Measurements from ENCODE around the gene SETD1A.
A peak's percentile ranks its signal among the peaks of the same experiment; 100 is the strongest.
"Not testable (repeated sequence)": the region's sequence is repeated elsewhere in the genome, so short reads cannot be mapped to it uniquely, and the experiment has no call there.

SETD1A gene

DNA sequence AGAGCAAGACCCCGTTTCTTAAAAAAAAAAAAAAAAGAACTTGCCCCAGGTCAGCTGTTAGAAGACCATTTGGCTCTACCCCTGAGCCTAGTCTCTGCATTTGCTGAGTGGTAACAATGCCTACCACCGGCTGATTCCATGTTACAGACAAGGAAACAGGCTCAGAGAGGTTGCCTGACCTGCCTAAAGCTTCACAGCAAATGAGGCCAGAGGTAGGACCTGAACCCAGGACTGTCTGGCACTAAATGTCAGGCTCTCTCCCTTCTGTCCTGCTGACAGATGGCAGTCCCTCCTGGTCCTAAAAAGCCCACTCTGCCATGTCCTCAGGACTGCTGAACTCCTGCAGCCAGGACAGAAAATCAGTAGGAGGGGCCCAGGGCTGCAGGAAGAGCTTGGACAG lies 47.1 kb downstream of the SETD1A start:
- Mint-ChIP-seq H3K27ac (no peak overlapping the region), H3K27me3 (no peaks in the 10 kb centered on the region), H3K4me3 (no peak overlapping the region), H3K4me1 (ENCODE audit: low read depth) (peaks cover under 1% of the 10 kb centered on the region), H3K36me3 (no peaks in the 10 kb centered on the region), H3K9me3 (ENCODE audit: low read depth) (no peaks in the 10 kb centered on the region)

DNA sequence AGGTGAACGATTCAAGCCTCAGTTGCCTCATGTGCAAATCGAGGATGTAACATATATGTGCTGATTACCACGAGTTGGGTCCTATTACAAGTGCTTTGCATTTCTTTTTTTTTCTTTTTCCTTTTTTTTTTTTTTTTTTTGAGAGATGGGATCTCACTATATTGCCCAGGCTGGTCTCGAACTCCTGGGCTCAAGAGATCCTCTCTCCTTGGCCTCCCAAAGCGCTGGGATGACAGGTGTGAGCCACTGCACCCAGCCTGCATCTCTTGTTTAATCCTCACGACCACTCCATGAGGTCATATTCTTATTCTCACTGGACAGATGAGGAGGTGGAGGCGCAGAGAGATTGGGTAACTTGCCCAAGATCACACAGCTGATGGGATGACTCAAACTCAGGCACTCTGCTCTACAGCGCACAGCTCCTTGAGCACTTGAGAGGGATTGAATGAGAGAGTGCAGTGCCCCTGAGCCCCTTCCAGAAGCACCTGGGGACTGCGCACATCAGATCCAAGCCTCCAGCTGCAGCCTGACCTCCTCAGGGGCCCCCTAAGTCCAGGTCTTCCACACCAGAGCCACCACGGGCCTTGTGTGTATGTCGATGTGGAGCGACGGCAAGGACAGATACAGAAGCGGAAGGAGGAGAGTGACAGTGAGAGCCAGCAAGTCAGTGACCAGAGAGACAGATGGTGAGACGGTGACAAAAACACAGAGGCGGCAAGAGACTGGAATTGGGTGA lies 48.0 kb downstream of the SETD1A start:
- H3K4me3 Mint-ChIP-seq: no peak overlapping the region
- no peaks in the 10 kb centered on the region for H3K36me3 Mint-ChIP-seq
- peaks cover 5% of the 10 kb centered on the region for H3K4me1 Mint-ChIP-seq (ENCODE audit: low read depth)
- no peak overlapping the region for H3K27ac Mint-ChIP-seq
- no peaks in the 10 kb centered on the region for H3K9me3 Mint-ChIP-seq (ENCODE audit: low read depth)
- no peaks in the 10 kb centered on the region for H3K27me3 Mint-ChIP-seq

DNA sequence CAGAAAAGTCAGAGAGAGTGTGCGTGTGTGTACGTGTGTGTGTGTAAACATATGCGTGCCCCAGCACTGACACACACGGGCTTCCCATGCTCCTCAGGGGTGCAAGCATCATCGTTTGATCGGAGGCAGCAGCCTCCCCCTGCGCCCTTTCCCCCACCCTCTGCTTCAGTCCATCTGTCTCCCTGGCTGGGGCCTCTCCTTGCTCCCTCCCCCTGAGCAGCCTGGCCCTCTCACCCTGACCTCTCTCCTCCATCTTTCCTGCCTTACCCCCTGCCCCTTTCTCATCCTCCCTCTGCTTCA lies 48.5 kb downstream of the SETD1A start:
- H3K9me3 Mint-ChIP-seq (ENCODE audit: low read depth): no peaks in the 10 kb centered on the region
- H3K4me1 Mint-ChIP-seq (ENCODE audit: low read depth): peaks cover 8% of the 10 kb centered on the region
- H3K27ac Mint-ChIP-seq: no peak overlapping the region
- no peaks in the 10 kb centered on the region for H3K27me3 Mint-ChIP-seq
- no peak overlapping the region for H3K4me3 Mint-ChIP-seq
- no peaks in the 10 kb centered on the region for H3K36me3 Mint-ChIP-seq

DNA sequence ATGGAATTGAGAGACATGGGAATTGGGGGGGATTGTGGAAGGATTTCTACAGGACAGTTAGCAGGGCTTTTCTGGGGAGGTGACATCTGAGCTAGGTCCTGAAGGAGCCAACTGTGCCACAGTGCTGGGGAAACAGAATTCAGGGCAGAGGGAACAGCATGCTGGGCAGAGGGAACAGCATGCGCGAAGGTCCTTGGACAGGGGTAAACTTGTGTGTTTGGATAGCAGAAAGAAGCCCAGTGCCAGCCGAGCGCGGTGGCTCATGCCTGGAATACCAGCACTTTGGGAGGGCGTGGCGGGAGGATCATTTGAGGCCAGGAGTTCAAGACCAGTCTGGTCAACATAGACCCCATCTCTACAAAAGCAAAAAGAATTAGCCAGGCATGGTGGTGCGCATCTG lies 49.0 kb downstream of the SETD1A start:
- no peak overlapping the region for H3K4me3 Mint-ChIP-seq
- peaks cover 12% of the 10 kb centered on the region for H3K4me1 Mint-ChIP-seq (ENCODE audit: low read depth)
- H3K9me3 Mint-ChIP-seq (ENCODE audit: low read depth): no peaks in the 10 kb centered on the region
- no peak overlapping the region for H3K27ac Mint-ChIP-seq
- no peaks in the 10 kb centered on the region for H3K36me3 Mint-ChIP-seq
- no peaks in the 10 kb centered on the region for H3K27me3 Mint-ChIP-seq

DNA sequence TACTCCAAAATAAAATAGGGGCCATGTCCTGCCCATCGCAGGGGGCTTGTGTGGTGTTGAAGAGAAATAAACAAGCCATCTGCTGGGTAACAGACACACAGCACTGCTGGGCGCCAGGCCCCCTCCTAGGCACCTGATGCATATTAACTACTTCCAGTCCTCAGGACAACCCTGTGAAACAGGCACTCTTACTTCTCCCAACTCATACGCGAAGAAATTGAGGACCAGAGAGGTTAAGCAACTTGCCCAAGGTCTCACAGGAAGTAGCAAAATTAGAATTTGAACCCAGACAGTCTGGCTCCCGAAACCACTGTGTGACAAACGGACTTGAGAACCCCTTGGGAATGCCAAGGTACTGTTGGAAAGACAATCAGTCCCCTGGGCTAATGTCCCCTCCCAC lies 50.1 kb downstream of the SETD1A start:
- no peak overlapping the region for H3K4me3 Mint-ChIP-seq
- no peak overlapping the region for H3K27ac Mint-ChIP-seq
- no peaks in the 10 kb centered on the region for H3K27me3 Mint-ChIP-seq
- no peaks in the 10 kb centered on the region for H3K9me3 Mint-ChIP-seq (ENCODE audit: low read depth)
- H3K4me1 Mint-ChIP-seq (ENCODE audit: low read depth): peaks cover 12% of the 10 kb centered on the region
- no peaks in the 10 kb centered on the region for H3K36me3 Mint-ChIP-seq

DNA sequence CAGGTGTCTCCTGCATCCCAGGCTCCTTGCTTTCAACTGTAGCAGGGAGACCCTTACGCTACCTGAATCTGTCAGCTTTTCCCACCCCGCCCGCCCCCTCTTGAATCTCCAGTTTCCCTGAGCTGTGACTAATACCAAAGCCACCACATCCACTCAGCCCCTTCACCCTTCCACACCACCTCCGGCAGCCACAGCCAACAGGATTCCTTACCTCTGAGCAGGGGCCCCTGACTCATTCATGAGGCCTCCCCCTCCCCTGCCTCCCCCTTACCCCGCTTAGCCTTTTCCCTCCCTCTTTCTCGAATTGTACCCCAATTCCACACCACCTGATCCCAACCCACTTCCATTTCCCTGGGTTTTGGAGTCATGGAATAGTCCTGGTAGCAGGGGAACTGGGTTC lies 50.6 kb downstream of the SETD1A start:
- Mint-ChIP-seq H3K4me3 (no peak overlapping the region), H3K27me3 (no peaks in the 10 kb centered on the region), H3K9me3 (ENCODE audit: low read depth) (no peaks in the 10 kb centered on the region), H3K27ac (no peak overlapping the region), H3K36me3 (no peaks in the 10 kb centered on the region), H3K4me1 (ENCODE audit: low read depth) (peaks cover 12% of the 10 kb centered on the region)

DNA sequence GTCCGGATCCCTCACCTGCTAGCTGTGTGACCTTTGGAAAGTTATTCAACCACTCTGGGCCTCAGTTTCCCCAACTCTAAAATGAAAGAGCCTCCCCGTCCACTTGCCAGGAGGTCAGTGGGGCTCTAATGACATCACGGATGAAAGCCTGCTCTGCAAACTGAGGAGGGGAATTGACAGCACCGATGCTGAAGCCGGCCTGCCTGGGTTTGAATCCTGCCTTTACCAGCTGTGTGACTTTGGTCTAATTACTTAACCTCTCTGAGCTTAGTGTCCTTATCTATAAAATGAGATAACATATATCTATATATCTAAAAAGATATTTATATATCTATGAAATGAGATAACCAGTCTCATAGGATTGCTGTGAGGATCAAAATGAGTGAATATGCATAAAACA lies 51.0 kb downstream of the SETD1A start:
- Mint-ChIP-seq H3K4me1 (ENCODE audit: low read depth) (peaks cover 12% of the 10 kb centered on the region), H3K27me3 (no peaks in the 10 kb centered on the region), H3K9me3 (ENCODE audit: low read depth) (no peaks in the 10 kb centered on the region), H3K27ac (no peak overlapping the region), H3K36me3 (no peaks in the 10 kb centered on the region), H3K4me3 (no peak overlapping the region)

DNA sequence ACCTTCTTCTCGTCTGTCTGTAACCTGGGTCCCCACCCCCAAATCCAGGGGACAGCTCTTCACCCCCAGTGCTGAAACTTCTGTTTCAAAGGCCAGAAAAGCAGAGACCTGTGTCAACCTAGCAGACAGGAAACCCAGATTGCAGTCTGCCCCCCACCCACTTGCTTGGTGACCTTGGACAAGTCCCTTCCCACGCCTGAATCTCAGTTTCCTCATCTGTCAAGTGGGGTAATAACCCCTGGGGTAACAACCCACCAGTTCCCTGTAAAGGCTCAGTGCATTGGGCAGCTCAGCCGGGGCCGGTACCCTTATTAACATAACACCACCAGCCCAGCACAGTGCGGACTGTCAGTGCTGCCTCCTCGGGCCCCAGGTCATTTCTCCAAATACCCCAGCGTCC lies 51.6 kb downstream of the SETD1A start:
- H3K36me3 Mint-ChIP-seq: no peaks in the 10 kb centered on the region
- no peak overlapping the region for H3K27ac Mint-ChIP-seq
- H3K4me1 Mint-ChIP-seq (ENCODE audit: low read depth): peaks cover 12% of the 10 kb centered on the region
- peaks cover 1% of the 10 kb centered on the region for H3K27me3 Mint-ChIP-seq
- no peak overlapping the region for H3K4me3 Mint-ChIP-seq
- no peaks in the 10 kb centered on the region for H3K9me3 Mint-ChIP-seq (ENCODE audit: low read depth)

DNA sequence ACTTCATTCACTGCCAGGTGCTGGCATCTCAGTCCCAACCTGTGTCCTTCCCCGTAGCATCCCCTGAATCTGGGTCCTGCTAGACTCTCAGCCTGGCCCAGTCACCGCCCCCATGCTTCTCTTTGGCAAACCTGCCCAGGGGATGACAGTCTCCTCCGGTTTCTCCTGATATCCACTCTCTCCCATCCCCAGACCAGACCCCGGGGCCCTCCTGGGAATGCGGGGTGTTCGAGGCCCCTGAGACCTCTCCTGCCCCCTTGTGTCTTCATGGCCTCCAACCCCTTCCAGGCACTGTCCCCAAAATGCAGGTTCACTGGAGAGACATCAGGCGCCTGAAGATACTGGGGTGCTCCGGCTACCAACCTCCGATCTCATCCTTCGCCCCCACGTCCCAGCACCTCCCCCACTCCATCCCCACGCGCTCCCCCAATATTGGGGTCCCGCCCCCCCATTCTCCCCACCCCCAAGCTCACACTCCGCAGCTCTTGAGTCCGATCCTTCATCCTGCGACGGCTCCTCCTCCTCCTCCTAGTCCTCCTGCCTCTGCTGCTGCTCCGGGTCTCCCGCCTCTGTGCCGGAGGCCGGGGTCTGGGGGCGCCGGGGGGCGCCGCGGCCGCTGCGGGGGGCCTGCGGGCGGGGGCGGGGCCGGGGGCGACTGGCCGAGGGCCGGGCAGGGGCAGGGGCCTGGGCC lies 52.5 kb downstream of the SETD1A start:
- H3K27ac Mint-ChIP-seq: no peak overlapping the region
- H3K27me3 Mint-ChIP-seq: peaks cover 2% of the 10 kb centered on the region
- no peaks in the 10 kb centered on the region for H3K36me3 Mint-ChIP-seq
- H3K9me3 Mint-ChIP-seq (ENCODE audit: low read depth): no peaks in the 10 kb centered on the region
- H3K4me3 Mint-ChIP-seq: peak overlapping the region; percentile 76
- peaks cover 12% of the 10 kb centered on the region for H3K4me1 Mint-ChIP-seq (ENCODE audit: low read depth)

DNA sequence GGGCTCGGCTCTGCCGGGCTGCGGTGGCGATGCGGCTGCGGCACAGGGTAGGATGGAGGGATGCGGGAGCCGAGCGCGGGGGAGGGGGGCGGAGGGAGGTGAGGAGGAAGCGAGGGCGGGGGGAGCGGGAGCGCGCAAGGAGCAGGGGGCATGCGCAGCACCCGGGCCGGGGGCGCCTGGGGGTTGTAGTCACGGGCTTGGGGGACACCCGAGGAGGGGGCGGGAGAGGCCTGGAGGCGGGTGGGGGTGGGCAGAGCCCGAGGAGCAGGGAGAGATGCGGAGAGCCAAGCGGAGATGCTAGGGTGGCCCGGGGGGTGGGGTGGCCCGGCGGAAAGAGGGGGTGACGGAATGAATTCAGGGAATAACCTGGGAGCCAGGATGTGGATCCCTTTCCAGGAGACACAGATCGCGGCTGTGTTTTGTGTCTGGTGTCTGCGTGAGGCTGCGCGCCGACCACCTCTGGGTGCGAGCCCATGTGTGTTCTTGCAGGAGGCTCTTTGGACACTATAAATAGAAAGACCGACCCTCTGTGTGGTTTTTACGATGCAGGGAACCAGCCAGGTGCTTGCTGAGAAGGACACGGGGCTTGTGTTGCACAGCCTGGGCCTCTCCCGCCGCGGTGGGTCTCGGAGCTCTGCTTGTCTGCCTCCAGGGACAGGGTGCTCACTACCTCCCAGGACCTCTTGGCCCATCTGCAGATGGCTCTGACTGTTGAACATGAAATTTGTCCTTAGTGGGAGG lies 53.2 kb downstream of the SETD1A start, which contains the start of gene STX1B:
STX1B (minus strand) TSS at position 54 of the 741 bp plus-strand sequence. CDS start 242 bp downstream, outside the sequence.
- no peak within 1 kb of the TSS for H3K27ac Mint-ChIP-seq
- H3K4me1 Mint-ChIP-seq (ENCODE audit: low read depth): peaks cover 12% of the 10 kb centered on the region
- no peaks in the 10 kb centered on the region for H3K9me3 Mint-ChIP-seq (ENCODE audit: low read depth)
- peaks cover 5% of the 10 kb centered on the region for H3K27me3 Mint-ChIP-seq
- no peaks in the 10 kb centered on the region for H3K36me3 Mint-ChIP-seq
- peak within 1 kb of the TSS; percentile 79 for H3K4me3 Mint-ChIP-seq

DNA sequence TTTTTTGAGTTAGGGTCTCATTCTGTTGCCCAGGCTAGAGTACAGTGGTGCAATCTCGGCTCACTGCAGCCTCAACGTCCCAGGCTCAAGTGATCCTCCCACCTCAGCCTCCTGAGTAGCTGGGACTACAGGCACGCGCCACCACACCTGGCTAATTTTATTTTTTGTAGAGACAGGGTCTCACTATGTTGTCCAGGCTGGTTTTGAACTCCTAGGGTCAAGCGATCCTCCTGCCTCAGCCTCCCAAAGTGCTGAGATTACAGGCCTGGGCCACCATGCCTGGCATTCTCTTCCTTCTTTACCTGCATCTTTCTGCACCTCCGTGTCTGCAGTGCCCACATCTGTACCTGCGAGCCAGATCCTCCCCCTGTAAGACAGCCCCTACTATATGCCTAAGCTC lies 54.3 kb downstream of the SETD1A start:
- not testable (repeated sequence) for H3K36me3 Mint-ChIP-seq; H3K9me3 Mint-ChIP-seq (ENCODE audit: low read depth); H3K27ac Mint-ChIP-seq; H3K27me3 Mint-ChIP-seq
- Mint-ChIP-seq H3K4me3 (peak overlapping the region; percentile 79), H3K4me1 (ENCODE audit: low read depth) (peaks cover 12% of the 10 kb centered on the region)

DNA sequence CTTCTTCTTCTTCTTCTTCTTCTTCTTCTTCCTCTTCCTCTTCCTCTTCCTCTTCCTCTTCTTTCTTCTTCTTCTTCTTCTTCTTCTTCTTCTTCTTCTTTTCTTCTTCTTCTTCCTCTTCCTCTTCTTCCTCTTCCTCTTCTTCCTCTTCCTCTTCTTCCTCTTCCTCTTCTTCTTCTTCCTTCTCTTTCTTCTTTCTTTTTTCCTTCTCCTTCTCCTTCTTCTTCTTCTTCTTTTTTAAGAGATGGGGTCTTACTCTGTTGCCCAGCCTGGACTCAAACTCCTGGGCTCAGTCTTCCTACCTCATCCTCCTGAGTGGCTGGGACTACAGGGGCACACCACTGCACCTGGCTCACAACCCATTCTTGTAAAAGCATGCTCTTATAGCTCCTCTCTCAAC lies 55.7 kb downstream of the SETD1A start:
- peaks cover 12% of the 10 kb centered on the region for H3K4me1 Mint-ChIP-seq (ENCODE audit: low read depth)
- H3K4me3 Mint-ChIP-seq; H3K36me3 Mint-ChIP-seq; H3K9me3 Mint-ChIP-seq (ENCODE audit: low read depth); H3K27ac Mint-ChIP-seq; H3K27me3 Mint-ChIP-seq: not testable (repeated sequence)

DNA sequence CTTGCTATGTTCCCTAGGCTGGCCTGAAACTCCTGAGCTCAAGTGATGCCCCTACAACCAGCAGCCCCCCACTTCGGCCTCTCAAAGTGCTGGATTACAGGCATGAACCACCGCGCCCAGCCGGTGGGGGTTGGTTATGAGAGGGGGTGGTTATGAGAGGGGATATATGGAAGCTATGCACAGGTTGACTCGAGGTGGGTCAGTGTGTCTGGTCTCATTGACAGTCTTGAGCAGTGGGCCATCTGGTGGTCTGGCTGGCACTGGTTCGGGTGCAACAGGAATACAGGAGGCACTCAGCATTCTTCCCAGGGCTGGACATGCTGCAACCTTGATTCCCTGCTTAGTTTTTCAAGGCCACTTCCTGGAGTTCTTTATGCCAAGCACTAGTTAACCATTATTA lies 58.5 kb downstream of the SETD1A start:
- H3K27ac Mint-ChIP-seq: no peak overlapping the region
- no peaks in the 10 kb centered on the region for H3K9me3 Mint-ChIP-seq (ENCODE audit: low read depth)
- no peaks in the 10 kb centered on the region for H3K36me3 Mint-ChIP-seq
- peaks cover 5% of the 10 kb centered on the region for H3K27me3 Mint-ChIP-seq
- no peak overlapping the region for H3K4me3 Mint-ChIP-seq
- peaks cover 4% of the 10 kb centered on the region for H3K4me1 Mint-ChIP-seq (ENCODE audit: low read depth)

DNA sequence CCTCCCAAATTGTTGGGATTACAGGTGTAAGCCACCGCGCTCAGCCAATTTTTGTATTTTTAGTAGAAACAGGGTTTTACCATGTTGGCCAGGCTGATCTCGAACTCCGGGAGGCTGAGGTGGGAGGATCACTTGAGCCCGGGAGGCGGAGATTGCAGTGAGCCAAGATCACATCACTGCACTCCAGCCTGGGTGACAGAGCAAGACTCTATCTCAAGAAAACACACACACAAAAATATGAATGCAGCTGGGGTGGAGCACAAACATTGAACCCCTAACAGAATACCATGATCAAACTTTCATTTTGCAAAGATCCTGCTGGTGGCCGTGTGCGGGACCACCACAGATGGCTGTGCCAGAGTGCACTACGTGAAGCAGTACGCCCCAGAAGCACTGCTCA lies 60.2 kb downstream of the SETD1A start:
- not testable (repeated sequence) for H3K9me3 Mint-ChIP-seq (ENCODE audit: low read depth); H3K27me3 Mint-ChIP-seq; H3K4me1 Mint-ChIP-seq (ENCODE audit: low read depth); H3K4me3 Mint-ChIP-seq; H3K36me3 Mint-ChIP-seq; H3K27ac Mint-ChIP-seq

DNA sequence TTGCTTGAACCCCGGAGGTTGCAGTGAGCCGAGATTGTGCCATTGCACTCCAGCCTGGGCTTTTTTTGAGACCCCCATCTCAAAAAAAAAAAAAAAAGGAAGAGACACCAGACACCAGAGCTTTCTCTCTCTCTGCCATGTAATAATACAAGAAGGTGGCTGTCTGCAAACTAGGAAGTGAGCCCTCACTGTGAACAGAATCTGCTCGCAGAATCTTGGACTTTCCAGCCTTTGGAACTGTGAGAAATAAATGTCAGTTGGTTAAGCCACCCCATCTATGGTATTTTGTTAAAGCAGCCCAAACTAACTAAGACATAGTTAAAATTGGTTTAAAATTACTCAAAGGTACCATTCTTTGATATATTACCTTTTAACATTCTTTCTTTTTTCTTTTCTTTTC lies 63.0 kb downstream of the SETD1A start:
- H3K9me3 Mint-ChIP-seq (ENCODE audit: low read depth): no peaks in the 10 kb centered on the region
- no peaks in the 10 kb centered on the region for H3K36me3 Mint-ChIP-seq
- H3K27ac Mint-ChIP-seq: no peak overlapping the region
- no peak overlapping the region for H3K4me3 Mint-ChIP-seq
- H3K27me3 Mint-ChIP-seq: no peaks in the 10 kb centered on the region
- no peaks in the 10 kb centered on the region for H3K4me1 Mint-ChIP-seq (ENCODE audit: low read depth)

Data from activated naive CD8-positive, alpha-beta T cell (primary cell).